Naive thymus-derived CD4-positive, alpha-beta T cell (primary cell): ENCODE data around the gene SLC6A9. TPM values are rescaled to one million over a fixed set of nuclear protein-coding genes. Genes with fewer than 3 reads are reported as not detected.
A peak's percentile ranks its signal among the peaks of the same experiment; 100 is the strongest.

Experiments used
- ATAC-seq: fragments of 150-1000 bp; cut with Tn5 transposase; 2 replicates; pipeline ENCODE4 v1.10.0; 2021; ENCODE audit warnings: mild to moderate bottlenecking, moderate library complexity
- CTCF ChIA-PET: fragments of 350-600 bp; sonication (Branson Sonifier 250); formaldehyde crosslinking; loops from one replicate; lab custom pipeline; 2021; ENCODE audit warnings: antibody characterized with exemption; lab: Charles Lee
- POLR2A ChIA-PET: fragments of 350-600 bp; sonication (Branson Sonifier 250); formaldehyde crosslinking; loops from one replicate; lab custom pipeline; 2021; ENCODE audit warnings: antibody characterized with exemption, inconsistent platforms; lab: Charles Lee
- DNase-seq, 9 donors: peaks; one replicate each; pipeline versions ENCODE4 v3.0.0 to v3.0.0-alpha.2; 2020 to 2022; ENCODE audit warnings: mixed read lengths in 1 of 9
- H3K27ac ChIP-seq: one replicate; pipeline ENCODE4 v1.7.0; 2013; ENCODE audit warnings: mild to moderate bottlenecking, low read depth, low read length, moderate library complexity
- H3K27me3 ChIP-seq, 2 donors: one replicate each; pipeline ENCODE4 v1.7.0; 2013; ENCODE audit warnings: low read length in 2 of 2, mild to moderate bottlenecking in 2 of 2, moderate library complexity in 2 of 2; ENCODE audit not compliant: control insufficient read depth in 2 of 2, insufficient read depth in 2 of 2
- H3K36me3 ChIP-seq, 3 experiments: 1 replicate in 2 of 3; 2 replicates in 1 of 3; pipeline ENCODE4 v1.7.0; 2013; ENCODE audit warnings: low read length in 3 of 3, mild to moderate bottlenecking in 3 of 3, moderate library complexity in 1 of 3; ENCODE audit not compliant: insufficient read depth in 3 of 3, control insufficient read depth in 2 of 3
- H3K4me1 ChIP-seq, 2 donors: one replicate each; pipeline ENCODE4 v1.7.0; 2013; ENCODE audit warnings: low read length in 2 of 2, mild to moderate bottlenecking in 2 of 2, moderate library complexity in 1 of 2; ENCODE audit not compliant: control insufficient read depth in 2 of 2, insufficient read depth in 2 of 2
- H3K4me3 ChIP-seq: 2 replicates; pipeline ENCODE4 v1.7.0; 2013; ENCODE audit warnings: mild to moderate bottlenecking, low read length
- H3K9me3 ChIP-seq, 3 experiments: 1 replicate in 2 of 3; 2 replicates in 1 of 3; pipeline ENCODE4 v1.7.0; 2013; ENCODE audit warnings: low read length in 3 of 3; ENCODE audit not compliant: control insufficient read depth in 2 of 3
- H3K27ac Mint-ChIP-seq, 9 donors: one replicate each; pipeline ENCODE4 v1.8.0; 2020 to 2022; ENCODE audit warnings: mixed read lengths in 9 of 9, mild to moderate bottlenecking in 8 of 9, moderate library complexity in 5 of 9, inconsistent platforms in 2 of 9
- H3K27me3 Mint-ChIP-seq, 5 donors: one replicate each; pipeline ENCODE4 v1.8.0; 2021 to 2022; ENCODE audit warnings: mixed read lengths in 5 of 5, mild to moderate bottlenecking in 1 of 5
- H3K36me3 Mint-ChIP-seq, 5 donors: one replicate each; pipeline ENCODE4 v1.8.0; 2020 to 2022; ENCODE audit warnings: mixed read lengths in 5 of 5, mild to moderate bottlenecking in 3 of 5, inconsistent platforms in 1 of 5
- H3K4me1 Mint-ChIP-seq, 7 donors: one replicate each; pipeline ENCODE4 v1.8.0; 2020 to 2022; ENCODE audit warnings: mixed read lengths in 7 of 7, mild to moderate bottlenecking in 3 of 7, inconsistent platforms in 1 of 7
- H3K4me3 Mint-ChIP-seq, 10 donors: one replicate each; pipeline ENCODE4 v1.8.0; 2020 to 2022; ENCODE audit warnings: mild to moderate bottlenecking in 10 of 10, mixed read lengths in 10 of 10, moderate library complexity in 6 of 10, inconsistent platforms in 2 of 10
- H3K9me3 Mint-ChIP-seq, 11 donors: one replicate each; pipeline ENCODE4 v1.8.0; 2020 to 2022; ENCODE audit warnings: mixed read lengths in 11 of 11, mild to moderate bottlenecking in 4 of 11, inconsistent platforms in 1 of 11, moderate library complexity in 1 of 11
- intact Hi-C, 2 donors: fragments of 100-400 bp; cut with micrococcal nuclease; formaldehyde crosslinking; loops; one replicate each; pipeline ENCODE4 v1.15.1; 2023
- polyA plus RNA-seq, 2 donors: library from polyadenylated mRNA; unstranded; fragments of 300-500 nt; fragmentation: Illumina TruSeq; gene quantifications; one replicate each; pipeline ENCODE4 v1.2.3, GENCODE V29; 2021
- total RNA-seq, 6 experiments: library from RNA in 5 of 6; stranded (reverse) in 5 of 6; gene quantifications; 1 replicate in 5 of 6; 2 replicates in 1 of 6; pipeline ENCODE4 v1.2.3 and lab custom pipeline; 2021 to 2026

The SLC6A9 gene
- total and polyA plus RNA-seq, 7 experiments from 2014 or later: 0.26 to 5.0 (median 0.49) TPM; not detected in 2

DNA sequence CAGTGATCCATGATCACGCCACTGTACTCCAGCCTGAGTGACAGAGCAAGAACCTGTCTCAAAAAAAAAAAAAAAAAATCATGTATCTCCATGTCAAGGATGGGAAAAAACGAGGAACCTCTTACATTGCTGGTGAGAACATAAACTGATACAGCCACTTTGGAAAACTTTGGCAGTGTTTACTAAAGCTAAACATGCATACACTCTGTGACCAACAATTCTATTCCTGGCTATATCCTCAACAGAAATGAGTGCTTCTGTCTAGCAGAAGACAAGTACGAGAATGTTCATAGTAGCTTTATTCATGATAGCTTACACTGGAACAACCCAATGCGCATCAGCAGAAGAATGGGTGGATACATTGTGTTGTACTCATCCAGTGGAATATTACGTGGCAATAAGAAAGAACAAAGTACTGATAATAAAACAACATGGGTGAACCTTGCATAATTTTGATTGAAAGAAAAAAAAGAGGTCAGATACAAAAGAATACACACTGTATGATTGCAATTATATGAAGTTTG is 31.5 kb upstream of the SLC6A9 start:
- CTCF ChIA-PET: no interaction called here
- Histone ChIP-seq H3K4me3 (no peak overlapping the region), H3K9me3 (no peaks in the 10 kb centered on the region), H3K27ac (no peak overlapping the region), H3K27me3 (no peaks in the 10 kb centered on the region), H3K36me3 (no peaks in the 10 kb centered on the region), H3K4me1 (no peaks in the 10 kb centered on the region)
- H3K4me3 Mint-ChIP-seq: no peak overlapping the region
- intact Hi-C loops: no loop called here
- H3K27ac Mint-ChIP-seq: no peak overlapping the region
- peaks cover 0 to 3% (median 0%) of the 10 kb centered on the region in 5 donors for H3K36me3 Mint-ChIP-seq
- POLR2A ChIA-PET: interaction anchor here (0.5 kb wide), 1 partner anchor 564 kb away, joined by 3 read pairs; no protein-coding TSS in a partner anchor
- DNase-seq (no peak), ATAC-seq (no peak)
- H3K9me3 Mint-ChIP-seq: no peaks in the 10 kb centered on the region
- H3K27me3 Mint-ChIP-seq: peaks cover 6 to 28% (median 16%) of the 10 kb centered on the region in 5 donors
- peaks cover 0 to 5% (median 0%) of the 10 kb centered on the region in 7 donors for H3K4me1 Mint-ChIP-seq

GRCh38 chr1:44061857-44062256 is 30.6 kb upstream of the SLC6A9 start:
- no peaks in the 10 kb centered on the region for H3K9me3 Mint-ChIP-seq
- no peak overlapping the region for H3K27ac Mint-ChIP-seq
- H3K27ac ChIP-seq: no peak overlapping the region
- DNase-seq (no peak), ATAC-seq (no peak)
- intact Hi-C loops: no loop called here
- no peaks in the 10 kb centered on the region for H3K36me3 ChIP-seq
- no peaks in the 10 kb centered on the region for H3K27me3 ChIP-seq
- no peak overlapping the region for H3K4me3 Mint-ChIP-seq
- H3K9me3 ChIP-seq: no peaks in the 10 kb centered on the region
- peaks cover 0 to 29% (median 10%) of the 10 kb centered on the region in 5 donors for H3K27me3 Mint-ChIP-seq
- no peaks in the 10 kb centered on the region for H3K4me1 ChIP-seq
- H3K4me3 ChIP-seq: no peak overlapping the region
- CTCF ChIA-PET: no interaction called here
- H3K4me1 Mint-ChIP-seq: no peaks in the 10 kb centered on the region
- H3K36me3 Mint-ChIP-seq: peaks cover 0 to 3% (median 0%) of the 10 kb centered on the region in 5 donors
- POLR2A ChIA-PET: no interaction called here

GRCh38 chr1:44060830-44061267 is 29.6 kb upstream of the SLC6A9 start:
- Mint-ChIP-seq H3K4me3 (no peak overlapping the region), H3K4me1 (no peaks in the 10 kb centered on the region), H3K36me3 (peaks cover 0 to 3% (median 0%) of the 10 kb centered on the region in 5 donors), H3K27ac (peak overlapping the region in 1 of 9 donors; percentile 16), H3K9me3 (no peaks in the 10 kb centered on the region), H3K27me3 (peaks cover 0 to 28% (median 10%) of the 10 kb centered on the region in 5 donors)
- Histone ChIP-seq H3K27ac (no peak overlapping the region), H3K36me3 (no peaks in the 10 kb centered on the region), H3K9me3 (no peaks in the 10 kb centered on the region), H3K4me3 (no peak overlapping the region), H3K4me1 (no peaks in the 10 kb centered on the region), H3K27me3 (no peaks in the 10 kb centered on the region)
- DNase-seq (no peak), ATAC-seq (no peak)
- POLR2A ChIA-PET: no interaction called here
- intact Hi-C loops: no loop called here
- CTCF ChIA-PET: no interaction called here

DNA sequence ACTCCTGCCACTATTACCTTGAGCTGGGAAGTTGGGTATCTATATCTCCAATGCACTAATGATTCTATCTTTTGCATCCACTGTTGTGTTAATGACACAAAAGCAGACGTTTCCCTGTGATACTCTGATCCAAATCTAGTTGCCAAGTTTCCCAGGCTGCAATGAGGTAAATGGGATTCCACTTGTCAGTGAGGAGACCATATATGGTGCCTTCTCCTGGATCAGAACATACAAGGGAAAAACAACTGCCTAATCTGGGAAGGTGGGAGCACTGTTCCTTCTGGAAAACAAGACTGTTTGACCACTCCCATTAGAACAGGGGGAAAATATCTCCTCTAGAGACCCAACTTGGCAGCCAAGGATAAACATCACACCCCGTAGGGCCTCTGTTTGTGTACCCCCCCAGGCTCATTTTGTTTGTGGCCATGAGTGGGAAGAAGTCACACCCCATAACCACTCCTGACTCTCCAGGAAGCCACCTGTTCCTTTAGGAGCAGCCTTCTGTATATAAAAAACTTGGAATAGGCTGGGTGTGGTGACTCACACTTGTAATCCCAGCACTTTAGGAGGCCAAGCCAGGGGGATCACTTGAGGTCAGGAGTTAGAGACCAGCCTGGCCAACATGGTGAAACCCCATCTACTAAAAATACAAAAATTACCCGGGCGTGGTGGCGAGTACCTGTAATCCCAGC is 28.5 kb upstream of the SLC6A9 start:
- no peaks in the 10 kb centered on the region for H3K4me1 Mint-ChIP-seq
- H3K4me1 ChIP-seq: no peaks in the 10 kb centered on the region
- peaks cover 0 to 30% (median 9%) of the 10 kb centered on the region in 5 donors for H3K27me3 Mint-ChIP-seq
- peaks cover 0 to 3% (median 0%) of the 10 kb centered on the region in 5 donors for H3K36me3 Mint-ChIP-seq
- ATAC-seq (no peak), DNase-seq (no peak)
- H3K9me3 Mint-ChIP-seq: no peaks in the 10 kb centered on the region
- H3K36me3 ChIP-seq: no peaks in the 10 kb centered on the region
- intact Hi-C loops: no loop called here
- no peak overlapping the region for H3K27ac Mint-ChIP-seq
- H3K27me3 ChIP-seq: no peaks in the 10 kb centered on the region
- H3K4me3 Mint-ChIP-seq: no peak overlapping the region
- no peak overlapping the region for H3K27ac ChIP-seq
- no peaks in the 10 kb centered on the region for H3K9me3 ChIP-seq
- CTCF ChIA-PET: no interaction called here
- POLR2A ChIA-PET: no interaction called here
- no peak overlapping the region for H3K4me3 ChIP-seq

- Mint-ChIP-seq H3K4me3 (no peak overlapping the region), H3K36me3 (peaks cover 0 to 3% (median 0%) of the 10 kb centered on the region in 5 donors), H3K27me3 (peaks cover 0 to 30% (median 6%) of the 10 kb centered on the region in 5 donors), H3K4me1 (no peaks in the 10 kb centered on the region), H3K27ac (no peak overlapping the region), H3K9me3 (no peaks in the 10 kb centered on the region)
- no peak for DNase-seq
- Histone ChIP-seq H3K4me3 (no peak overlapping the region), H3K4me1 (no peaks in the 10 kb centered on the region), H3K27ac (no peak overlapping the region), H3K27me3 (no peaks in the 10 kb centered on the region), H3K36me3 (no peaks in the 10 kb centered on the region), H3K9me3 (no peaks in the 10 kb centered on the region)
- no peak for ATAC-seq
- intact Hi-C loops: no loop called here
- CTCF ChIA-PET: no interaction called here
- POLR2A ChIA-PET: no interaction called here
Measured at GRCh38 chr1:44059212-44059611, 27.9 kb upstream of the SLC6A9 start.

DNA sequence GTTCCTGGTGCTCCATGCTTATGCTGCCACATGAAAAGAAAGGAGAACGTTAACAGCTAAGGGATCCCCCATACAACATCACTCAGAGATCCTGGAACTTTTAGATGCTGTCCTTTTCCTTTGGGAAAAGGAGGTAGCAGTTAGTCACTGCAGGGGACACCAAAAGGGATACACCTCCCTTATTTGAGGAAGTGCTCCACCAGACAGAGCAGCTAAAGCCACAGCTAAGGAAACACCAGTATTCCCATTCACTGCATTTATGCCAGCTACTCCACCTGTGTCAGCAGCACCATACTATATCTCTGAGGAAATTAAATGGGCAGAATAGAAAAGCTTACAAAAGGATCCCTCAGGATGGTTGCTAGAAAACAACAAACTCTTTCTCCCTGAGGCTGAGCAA is 26.0 kb upstream of the SLC6A9 start:
- Histone ChIP-seq H3K36me3 (no peaks in the 10 kb centered on the region), H3K9me3 (no peaks in the 10 kb centered on the region), H3K27me3 (no peaks in the 10 kb centered on the region), H3K4me1 (no peaks in the 10 kb centered on the region), H3K4me3 (no peak overlapping the region), H3K27ac (no peak overlapping the region)
- H3K36me3 Mint-ChIP-seq: peaks cover 0 to 3% (median 0%) of the 10 kb centered on the region in 5 donors
- no peaks in the 10 kb centered on the region for H3K4me1 Mint-ChIP-seq
- no peak overlapping the region for H3K4me3 Mint-ChIP-seq
- CTCF ChIA-PET: interaction anchor here (0.9 to 1.0 kb wide), 3 partner anchors 9 to 52 kb away, joined by 3 to 4 read pairs (median 4); no protein-coding TSS in a partner anchor
- peaks cover 0 to 22% (median 6%) of the 10 kb centered on the region in 5 donors for H3K27me3 Mint-ChIP-seq
- H3K9me3 Mint-ChIP-seq: no peaks in the 10 kb centered on the region
- POLR2A ChIA-PET: no interaction called here
- intact Hi-C loops: no loop called here
- H3K27ac Mint-ChIP-seq: no peak overlapping the region
- ATAC-seq (no peak), DNase-seq (no peak)
